COLO829 (cell line): ENCODE data around the gene ATP6V1F.
A peak's percentile ranks its signal among the peaks of the same experiment; 100 is the strongest.

Source experiments
- DNase-seq: peaks from one replicate; pipeline ENCODE4 v3.0.0; 2012; ENCODE audit warnings: low spot score

Gene ATP6V1F

DNA sequence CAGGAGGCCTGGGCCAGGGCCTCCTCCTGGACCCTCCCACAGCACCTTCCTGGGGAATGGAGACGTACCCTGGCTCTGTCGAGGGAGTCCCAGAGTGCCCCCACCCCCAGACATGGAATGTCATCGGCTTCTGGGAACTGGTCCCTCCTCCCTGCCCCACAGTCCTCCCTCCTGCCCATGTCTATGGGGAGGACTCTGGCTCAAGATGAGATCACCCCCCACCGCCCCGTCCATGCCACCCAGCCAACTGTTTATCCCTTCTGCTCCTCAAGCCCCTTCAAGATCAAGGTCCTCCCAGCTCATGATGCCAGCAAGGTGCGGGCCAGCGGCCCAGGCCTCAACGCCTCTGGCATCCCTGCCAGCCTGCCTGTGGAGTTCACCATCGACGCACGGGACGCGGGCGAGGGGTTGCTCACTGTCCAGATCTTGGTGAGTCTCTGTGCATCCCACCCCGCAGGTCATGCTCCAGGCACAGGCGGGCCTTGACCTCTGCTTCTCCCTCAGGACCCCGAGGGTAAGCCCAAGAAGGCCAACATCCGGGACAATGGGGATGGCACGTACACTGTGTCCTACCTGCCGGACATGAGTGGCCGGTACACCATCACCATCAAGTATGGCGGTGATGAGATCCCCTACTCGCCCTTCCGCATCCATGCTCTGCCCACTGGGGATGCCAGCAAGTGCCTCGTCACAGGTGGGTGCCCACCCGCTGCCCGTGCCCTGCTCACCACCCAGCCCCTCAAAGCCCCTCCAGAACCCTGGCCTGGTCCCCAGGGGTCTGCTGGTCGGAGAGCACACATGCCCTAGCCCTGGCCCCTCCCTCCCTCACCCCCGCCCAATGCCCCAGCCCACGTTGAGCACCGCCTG, 14.1 kb upstream of the ATP6V1F start:
- DNase-seq = no peak

DNA sequence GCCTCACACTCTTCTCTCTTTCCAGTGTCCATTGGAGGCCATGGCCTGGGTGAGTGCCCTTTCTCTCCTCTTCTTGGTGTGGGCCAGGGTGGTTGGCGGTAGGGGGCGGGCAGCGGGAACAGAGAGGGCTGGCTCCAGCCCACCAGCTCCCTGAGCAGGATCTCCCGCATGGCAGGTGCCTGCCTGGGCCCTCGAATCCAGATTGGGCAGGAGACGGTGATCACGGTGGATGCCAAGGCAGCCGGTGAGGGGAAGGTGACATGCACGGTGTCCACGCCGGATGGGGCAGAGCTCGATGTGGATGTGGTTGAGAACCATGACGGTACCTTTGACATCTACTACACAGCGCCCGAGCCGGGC, 13.5 kb upstream of the ATP6V1F start:
- DNase-seq = no peak

- no peak for DNase-seq
These were observed 12.7 kb upstream of the ATP6V1F start for GRCh38 chr7:128849804-128850490.

DNA sequence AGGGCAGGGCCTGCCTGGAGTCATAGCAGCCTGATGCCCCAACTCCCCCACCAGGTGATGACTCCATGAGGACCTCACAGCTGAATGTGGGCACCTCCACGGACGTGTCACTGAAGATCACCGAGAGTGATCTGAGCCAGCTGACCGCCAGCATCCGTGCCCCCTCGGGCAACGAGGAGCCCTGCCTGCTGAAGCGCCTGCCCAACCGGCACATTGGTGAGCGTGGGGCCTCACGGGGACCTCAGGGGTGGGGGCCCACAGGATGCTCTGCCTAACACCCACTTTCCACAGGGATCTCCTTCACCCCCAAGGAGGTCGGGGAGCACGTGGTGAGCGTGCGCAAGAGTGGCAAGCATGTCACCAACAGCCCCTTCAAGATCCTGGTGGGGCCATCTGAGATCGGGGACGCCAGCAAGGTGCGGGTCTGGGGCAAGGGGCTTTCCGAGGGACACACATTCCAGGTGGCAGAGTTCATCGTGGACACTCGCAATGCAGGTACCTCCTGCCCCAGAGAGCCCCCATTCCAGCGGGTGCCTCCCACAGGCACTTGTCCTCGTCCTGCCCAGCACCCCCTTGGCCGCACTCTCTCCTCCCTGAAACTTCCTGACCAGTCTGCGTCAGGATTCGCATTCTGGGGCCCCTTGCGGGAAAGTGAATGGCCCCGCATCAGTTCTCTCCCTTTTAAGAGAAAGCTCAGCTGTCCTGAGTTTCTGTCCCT, 10.0 kb upstream of the ATP6V1F start:
- DNase-seq = no peak

DNA sequence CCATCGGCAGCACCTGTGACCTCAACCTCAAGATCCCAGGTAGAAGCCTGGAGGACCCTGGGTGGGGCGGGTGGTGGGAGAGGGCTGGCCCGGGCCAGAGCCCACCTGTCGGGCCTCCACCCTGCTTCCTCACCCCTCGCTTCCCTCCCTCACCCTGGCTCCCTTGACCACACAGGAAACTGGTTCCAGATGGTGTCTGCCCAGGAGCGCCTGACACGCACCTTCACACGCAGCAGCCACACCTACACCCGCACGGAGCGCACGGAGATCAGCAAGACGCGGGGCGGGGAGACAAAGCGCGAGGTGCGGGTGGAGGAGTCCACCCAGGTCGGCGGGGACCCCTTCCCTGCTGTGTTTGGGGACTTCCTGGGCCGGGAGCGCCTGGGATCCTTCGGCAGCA, 8.9 kb upstream of the ATP6V1F start:
- DNase-seq = no peak

DNA sequence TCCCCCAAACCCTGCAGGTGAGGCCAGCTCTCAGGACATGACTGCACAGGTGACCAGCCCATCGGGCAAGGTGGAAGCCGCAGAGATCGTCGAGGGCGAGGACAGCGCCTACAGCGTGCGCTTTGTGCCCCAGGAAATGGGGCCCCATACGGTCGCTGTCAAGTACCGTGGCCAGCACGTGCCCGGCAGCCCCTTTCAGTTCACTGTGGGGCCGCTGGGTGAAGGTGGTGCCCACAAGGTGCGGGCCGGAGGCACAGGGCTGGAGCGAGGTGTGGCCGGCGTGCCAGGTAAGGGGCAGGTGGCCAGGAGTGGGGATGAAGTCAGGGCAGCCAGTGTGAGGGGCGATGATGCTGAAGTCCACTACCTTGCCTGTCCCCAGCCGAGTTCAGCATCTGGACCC, 8.3 kb upstream of the ATP6V1F start:
- DNase-seq = no peak

- no peak for DNase-seq
These were observed 7.1 kb upstream of the ATP6V1F start for GRCh38 chr7:128855559-128855958.

- no peak for DNase-seq
These were observed 6.5 kb upstream of the ATP6V1F start for GRCh38 chr7:128856001-128856718.

- no peak for DNase-seq
These were observed 4.0 kb upstream of the ATP6V1F start for GRCh38 chr7:128858380-128859231.

GRCh38 chr7:128859232-128860157, 3.2 kb upstream of the ATP6V1F start:
- no peak for DNase-seq

DNA sequence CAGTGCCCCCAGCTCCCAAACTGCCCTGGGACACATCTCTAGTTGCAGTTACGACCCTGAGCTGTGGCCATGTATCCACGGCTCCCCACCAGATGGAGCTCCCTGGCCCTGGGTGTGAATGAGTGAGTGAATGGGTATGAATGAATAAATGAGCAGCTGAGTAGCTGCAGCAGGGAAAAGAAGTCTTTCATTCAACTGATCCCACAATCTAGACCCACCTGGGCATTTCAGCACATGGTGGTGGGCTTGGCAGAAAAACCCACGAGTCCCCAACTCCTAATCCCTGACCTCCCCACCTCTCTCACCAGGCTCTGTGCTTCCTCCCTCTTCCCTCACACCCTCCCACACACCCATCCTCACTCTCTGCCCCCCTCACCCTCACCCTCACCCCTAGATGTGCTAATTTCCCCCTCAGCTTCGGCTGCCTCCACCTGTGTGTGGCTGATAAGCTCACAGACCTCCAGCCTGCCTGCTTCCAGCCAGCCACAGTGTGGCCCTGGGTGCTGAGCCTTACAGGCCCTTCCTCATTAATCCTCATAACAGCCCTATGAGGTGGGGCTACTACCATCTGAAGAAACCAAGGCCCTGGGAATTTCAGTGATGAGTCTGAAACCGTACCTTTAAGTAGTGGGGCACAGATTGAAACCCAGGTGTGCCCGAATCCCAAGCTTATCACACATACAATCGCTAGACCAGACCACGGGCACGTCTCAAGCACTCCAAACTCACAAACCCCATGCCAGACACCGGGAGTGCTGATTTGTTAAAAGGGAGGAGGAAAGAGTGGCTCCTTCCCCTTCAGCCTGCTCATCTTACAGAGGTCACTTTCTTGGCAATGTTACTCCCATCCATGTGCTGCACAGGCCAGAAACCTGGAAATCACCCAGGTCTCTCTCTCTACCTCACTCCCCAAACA, 2.2 kb upstream of the ATP6V1F start:
- no peak for DNase-seq

DNA sequence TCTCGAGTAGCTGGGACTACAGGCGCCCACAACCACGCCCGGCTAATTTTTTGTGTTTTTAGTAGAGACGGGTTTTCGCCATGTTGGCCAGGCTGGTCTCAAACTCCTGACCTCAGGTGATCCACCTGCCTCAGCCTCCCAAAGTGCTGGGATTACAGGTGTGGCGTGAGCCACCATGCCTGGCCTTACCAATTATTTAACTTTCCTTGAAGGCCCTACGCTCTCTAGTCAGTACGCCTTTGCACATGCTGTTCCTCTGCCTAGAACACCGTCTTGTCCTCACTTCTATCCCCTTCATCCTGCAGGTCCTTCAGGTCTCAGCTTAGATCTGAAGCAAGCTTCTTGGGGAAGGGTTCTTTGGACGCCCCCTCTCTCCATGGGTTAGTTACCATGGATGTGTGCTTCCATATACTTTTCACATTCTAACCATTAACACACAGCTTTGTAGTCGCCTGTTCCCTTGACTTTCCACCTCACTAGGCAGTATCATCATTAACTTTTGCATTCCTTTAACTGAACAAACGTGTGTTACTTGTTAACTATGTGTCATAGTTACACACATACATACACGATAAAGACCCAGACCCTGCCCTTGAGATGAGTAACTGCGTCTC, 592 bp upstream of the ATP6V1F start:
- no peak for DNase-seq

DNA sequence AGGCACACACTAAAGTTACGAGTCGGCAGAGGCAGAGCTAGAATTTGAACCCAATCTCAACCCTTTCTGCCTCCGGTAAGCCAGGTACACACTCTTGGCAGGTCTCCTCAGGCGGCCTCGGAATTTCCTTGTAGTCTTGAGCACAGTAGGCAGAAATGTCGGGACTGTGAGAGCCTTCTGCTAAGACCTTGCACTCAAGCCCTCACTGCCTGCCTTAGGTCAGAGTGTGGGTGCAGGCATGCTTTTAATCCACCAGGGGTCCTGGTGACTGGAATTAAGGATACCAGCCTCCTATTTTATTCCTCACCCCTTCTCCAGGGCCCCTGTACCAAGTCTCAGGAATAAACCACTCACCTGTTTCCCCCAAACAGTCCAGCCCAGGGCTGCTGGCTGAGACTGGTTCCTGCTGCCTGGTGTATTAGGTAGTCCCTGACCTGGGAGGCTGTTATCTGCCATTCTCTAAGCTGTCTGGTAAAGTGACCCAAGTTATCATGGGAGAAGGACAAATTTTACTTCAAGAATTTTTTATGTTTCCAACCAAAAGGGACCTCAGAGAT, 855 bp downstream of the ATP6V1F start:
- DNase-seq = peak; percentile 88

GRCh38 chr7:128865303-128865702, 2.6 kb downstream of the ATP6V1F start:
- DNase-seq = no peak

GRCh38 chr7:128865996-128866877, 3.6 kb downstream of the ATP6V1F start:
- no peak for DNase-seq

- no peak for DNase-seq
These were observed 4.6 kb downstream of the ATP6V1F start for GRCh38 chr7:128867241-128867640.
